ENCODE data around the gene FAF2. TPM values are rescaled to one million over a fixed set of nuclear protein-coding genes. Genes with fewer than 3 reads are reported as not detected.

FAF2 gene
- total RNA-seq, 1 experiment from 2014 or later: 32.9 TPM

- Mint-ChIP-seq H3K27me3 (ENCODE audit: low read depth) (peaks cover 12% of the 10 kb centered on the region), H3K4me1 (peaks cover 6% of the 10 kb centered on the region; the same call in 1 of the 2 replicates), H3K4me3 (no peak overlapping the region), H3K27ac (no peak overlapping the region), H3K36me3 (peaks cover 4% of the 10 kb centered on the region), H3K9me3 (peaks cover 4% of the 10 kb centered on the region)
- TF ChIP-seq ARID4B (CRISPR knock-in tag; IDR thresholded peaks at IDR 0.05; ENCODE audit: borderline replicate concordance) (no peak), CREM (CRISPR knock-in tag; IDR thresholded peaks at IDR 0.05) (no peak), CREB1 (CRISPR knock-in tag; IDR thresholded peaks at IDR 0.05) (no peak), TEAD4 (CRISPR knock-in tag; IDR thresholded peaks at IDR 0.05) (no peak), FOXJ3 (CRISPR knock-in tag; IDR thresholded peaks at IDR 0.05; ENCODE audit: borderline replicate concordance) (no peak), NFE2L1 (CRISPR knock-in tag; IDR thresholded peaks at IDR 0.05) (no peak), OVOL2 (CRISPR knock-in tag; IDR thresholded peaks at IDR 0.05; ENCODE audit: borderline replicate concordance) (no peak), FOXP1 (CRISPR knock-in tag; IDR thresholded peaks at IDR 0.05; ENCODE audit: borderline replicate concordance) (no peak), TCF7 (CRISPR knock-in tag; IDR thresholded peaks at IDR 0.05; ENCODE audit: low read depth) (no peak), TP53 (CRISPR knock-in tag; IDR thresholded peaks at IDR 0.05) (no peak)
- TF ChIP-seq, protein P1, sequence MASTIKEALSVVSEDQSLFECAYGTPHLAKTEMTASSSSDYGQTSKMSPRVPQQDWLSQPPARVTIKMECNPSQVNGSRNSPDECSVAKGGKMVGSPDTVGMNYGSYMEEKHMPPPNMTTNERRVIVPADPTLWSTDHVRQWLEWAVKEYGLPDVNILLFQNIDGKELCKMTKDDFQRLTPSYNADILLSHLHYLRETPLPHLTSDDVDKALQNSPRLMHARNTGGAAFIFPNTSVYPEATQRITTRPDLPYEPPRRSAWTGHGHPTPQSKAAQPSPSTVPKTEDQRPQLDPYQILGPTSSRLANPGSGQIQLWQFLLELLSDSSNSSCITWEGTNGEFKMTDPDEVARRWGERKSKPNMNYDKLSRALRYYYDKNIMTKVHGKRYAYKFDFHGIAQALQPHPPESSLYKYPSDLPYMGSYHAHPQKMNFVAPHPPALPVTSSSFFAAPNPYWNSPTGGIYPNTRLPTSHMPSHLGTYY (CRISPR knock-in tag; IDR thresholded peaks at IDR 0.05): no peak
- TF ChIP-seq, protein P2, sequence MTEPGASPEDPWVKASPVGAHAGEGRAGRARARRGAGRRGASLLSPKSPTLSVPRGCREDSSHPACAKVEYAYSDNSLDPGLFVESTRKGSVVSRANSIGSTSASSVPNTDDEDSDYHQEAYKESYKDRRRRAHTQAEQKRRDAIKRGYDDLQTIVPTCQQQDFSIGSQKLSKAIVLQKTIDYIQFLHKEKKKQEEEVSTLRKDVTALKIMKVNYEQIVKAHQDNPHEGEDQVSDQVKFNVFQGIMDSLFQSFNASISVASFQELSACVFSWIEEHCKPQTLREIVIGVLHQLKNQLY (CRISPR knock-in tag; IDR thresholded peaks at IDR 0.05): no peak
- TF ChIP-seq, protein P3, sequence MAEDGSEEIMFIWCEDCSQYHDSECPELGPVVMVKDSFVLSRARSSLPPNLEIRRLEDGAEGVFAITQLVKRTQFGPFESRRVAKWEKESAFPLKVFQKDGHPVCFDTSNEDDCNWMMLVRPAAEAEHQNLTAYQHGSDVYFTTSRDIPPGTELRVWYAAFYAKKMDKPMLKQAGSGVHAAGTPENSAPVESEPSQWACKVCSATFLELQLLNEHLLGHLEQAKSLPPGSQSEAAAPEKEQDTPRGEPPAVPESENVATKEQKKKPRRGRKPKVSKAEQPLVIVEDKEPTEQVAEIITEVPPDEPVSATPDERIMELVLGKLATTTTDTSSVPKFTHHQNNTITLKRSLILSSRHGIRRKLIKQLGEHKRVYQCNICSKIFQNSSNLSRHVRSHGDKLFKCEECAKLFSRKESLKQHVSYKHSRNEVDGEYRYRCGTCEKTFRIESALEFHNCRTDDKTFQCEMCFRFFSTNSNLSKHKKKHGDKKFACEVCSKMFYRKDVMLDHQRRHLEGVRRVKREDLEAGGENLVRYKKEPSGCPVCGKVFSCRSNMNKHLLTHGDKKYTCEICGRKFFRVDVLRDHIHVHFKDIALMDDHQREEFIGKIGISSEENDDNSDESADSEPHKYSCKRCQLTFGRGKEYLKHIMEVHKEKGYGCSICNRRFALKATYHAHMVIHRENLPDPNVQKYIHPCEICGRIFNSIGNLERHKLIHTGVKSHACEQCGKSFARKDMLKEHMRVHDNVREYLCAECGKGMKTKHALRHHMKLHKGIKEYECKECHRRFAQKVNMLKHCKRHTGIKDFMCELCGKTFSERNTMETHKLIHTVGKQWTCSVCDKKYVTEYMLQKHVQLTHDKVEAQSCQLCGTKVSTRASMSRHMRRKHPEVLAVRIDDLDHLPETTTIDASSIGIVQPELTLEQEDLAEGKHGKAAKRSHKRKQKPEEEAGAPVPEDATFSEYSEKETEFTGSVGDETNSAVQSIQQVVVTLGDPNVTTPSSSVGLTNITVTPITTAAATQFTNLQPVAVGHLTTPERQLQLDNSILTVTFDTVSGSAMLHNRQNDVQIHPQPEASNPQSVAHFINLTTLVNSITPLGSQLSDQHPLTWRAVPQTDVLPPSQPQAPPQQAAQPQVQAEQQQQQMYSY (CRISPR knock-in tag; IDR thresholded peaks at IDR 0.05): no peak
- TF ChIP-seq, protein P4, sequence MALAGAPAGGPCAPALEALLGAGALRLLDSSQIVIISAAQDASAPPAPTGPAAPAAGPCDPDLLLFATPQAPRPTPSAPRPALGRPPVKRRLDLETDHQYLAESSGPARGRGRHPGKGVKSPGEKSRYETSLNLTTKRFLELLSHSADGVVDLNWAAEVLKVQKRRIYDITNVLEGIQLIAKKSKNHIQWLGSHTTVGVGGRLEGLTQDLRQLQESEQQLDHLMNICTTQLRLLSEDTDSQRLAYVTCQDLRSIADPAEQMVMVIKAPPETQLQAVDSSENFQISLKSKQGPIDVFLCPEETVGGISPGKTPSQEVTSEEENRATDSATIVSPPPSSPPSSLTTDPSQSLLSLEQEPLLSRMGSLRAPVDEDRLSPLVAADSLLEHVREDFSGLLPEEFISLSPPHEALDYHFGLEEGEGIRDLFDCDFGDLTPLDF (CRISPR knock-in tag; IDR thresholded peaks at IDR 0.05): no peak
- TF ChIP-seq, protein P5, sequence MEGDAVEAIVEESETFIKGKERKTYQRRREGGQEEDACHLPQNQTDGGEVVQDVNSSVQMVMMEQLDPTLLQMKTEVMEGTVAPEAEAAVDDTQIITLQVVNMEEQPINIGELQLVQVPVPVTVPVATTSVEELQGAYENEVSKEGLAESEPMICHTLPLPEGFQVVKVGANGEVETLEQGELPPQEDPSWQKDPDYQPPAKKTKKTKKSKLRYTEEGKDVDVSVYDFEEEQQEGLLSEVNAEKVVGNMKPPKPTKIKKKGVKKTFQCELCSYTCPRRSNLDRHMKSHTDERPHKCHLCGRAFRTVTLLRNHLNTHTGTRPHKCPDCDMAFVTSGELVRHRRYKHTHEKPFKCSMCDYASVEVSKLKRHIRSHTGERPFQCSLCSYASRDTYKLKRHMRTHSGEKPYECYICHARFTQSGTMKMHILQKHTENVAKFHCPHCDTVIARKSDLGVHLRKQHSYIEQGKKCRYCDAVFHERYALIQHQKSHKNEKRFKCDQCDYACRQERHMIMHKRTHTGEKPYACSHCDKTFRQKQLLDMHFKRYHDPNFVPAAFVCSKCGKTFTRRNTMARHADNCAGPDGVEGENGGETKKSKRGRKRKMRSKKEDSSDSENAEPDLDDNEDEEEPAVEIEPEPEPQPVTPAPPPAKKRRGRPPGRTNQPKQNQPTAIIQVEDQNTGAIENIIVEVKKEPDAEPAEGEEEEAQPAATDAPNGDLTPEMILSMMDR (IDR thresholded peaks at IDR 0.05): no peak
- TF ChIP-seq, protein P6, sequence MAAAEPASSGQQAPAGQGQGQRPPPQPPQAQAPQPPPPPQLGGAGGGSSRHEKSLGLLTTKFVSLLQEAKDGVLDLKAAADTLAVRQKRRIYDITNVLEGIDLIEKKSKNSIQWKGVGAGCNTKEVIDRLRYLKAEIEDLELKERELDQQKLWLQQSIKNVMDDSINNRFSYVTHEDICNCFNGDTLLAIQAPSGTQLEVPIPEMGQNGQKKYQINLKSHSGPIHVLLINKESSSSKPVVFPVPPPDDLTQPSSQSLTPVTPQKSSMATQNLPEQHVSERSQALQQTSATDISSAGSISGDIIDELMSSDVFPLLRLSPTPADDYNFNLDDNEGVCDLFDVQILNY (CRISPR knock-in tag; IDR thresholded peaks at IDR 0.05): no peak
- TF ChIP-seq, protein P7, sequence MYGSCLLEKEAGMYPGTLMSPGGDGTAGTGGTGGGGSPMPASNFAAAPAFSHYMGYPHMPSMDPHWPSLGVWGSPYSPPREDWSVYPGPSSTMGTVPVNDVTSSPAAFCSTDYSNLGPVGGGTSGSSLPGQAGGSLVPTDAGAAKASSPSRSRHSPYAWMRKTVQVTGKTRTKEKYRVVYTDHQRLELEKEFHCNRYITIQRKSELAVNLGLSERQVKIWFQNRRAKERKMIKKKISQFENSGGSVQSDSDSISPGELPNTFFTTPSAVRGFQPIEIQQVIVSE (CRISPR knock-in tag; IDR thresholded peaks at IDR 0.05; ENCODE audit: borderline replicate concordance): no peak
- ATAC-seq: no peak
- POLR2A ChIA-PET: no interaction called here
- CTCF ChIA-PET: interaction anchor here (0.6 kb wide), 1 partner anchor 130 kb away, joined by 3 read pairs; no protein-coding TSS in a partner anchor
- no peak for DNase-seq (ENCODE audit: low spot score)
Observed at GRCh38 chr5:176412517-176413254, 35.5 kb upstream of the FAF2 start.
